ENCODE measurements around the gene FURIN.

- no peak for TF ChIP-seq CTCF (IDR thresholded peaks at IDR 0.05)
- TF ChIP-seq SMC3 (IDR thresholded peaks at IDR 0.05; ENCODE audit: low read depth, low read length): no peak
Observed at GRCh38 chr15:90883976-90884718, 15.8 kb downstream of the FURIN start, which contains the start of gene FES.
